H1 (cell line): ENCODE measurements around the gene CFAP61. TPM values are rescaled to one million over a fixed set of nuclear protein-coding genes. Genes with fewer than 3 reads are reported as not detected.
A peak's percentile ranks its signal among the peaks of the same experiment; 100 is the strongest.

Source experiments
- BACH1 ChIP-seq: IDR thresholded peaks from 2 replicates; pipeline ENCODE4 v1.6.1; 2012; ENCODE audit warnings: low read length, improper control_type of control experiment
- CHD1 ChIP-seq: IDR thresholded peaks from 2 replicates; pipeline ENCODE4 v1.6.1; 2012; ENCODE audit warnings: low read depth, low read length, improper control_type of control experiment
- CTCF ChIP-seq, 3 experiments: IDR thresholded peaks; 1 replicate in 2 of 3; 2 replicates in 1 of 3; pipeline versions ENCODE4 v1.5.1 to v1.6.1; 2011; ENCODE audit warnings: low read length in 3 of 3, mild to moderate bottlenecking in 3 of 3, inconsistent platforms in 2 of 3, low read depth in 1 of 3, moderate library complexity in 1 of 3; ENCODE audit not compliant: insufficient read depth in 1 of 3; ENCODE audit errors: control extremely low read depth in 1 of 3
- JUN ChIP-seq: IDR thresholded peaks from 2 replicates; pipeline ENCODE4 v1.6.1; 2011; ENCODE audit warnings: low read depth, mild to moderate bottlenecking, improper control_type of control experiment, low read length
- JUND ChIP-seq: IDR thresholded peaks from 2 replicates; pipeline ENCODE4 v1.6.1; 2011; ENCODE audit warnings: mild to moderate bottlenecking, improper control_type of control experiment, low read length
- KDM1A ChIP-seq: fragments of 200-600, 300-600 bp; sonication (generic); IDR thresholded peaks from 2 replicates; pipeline ENCODE4 v1.7.1; 2016; ENCODE audit warnings: mild to moderate bottlenecking, low read length, borderline replicate concordance
- KDM4A ChIP-seq: IDR thresholded peaks from one replicate; pipeline ENCODE4 v1.7.1; 2012; ENCODE audit warnings: low read depth, mild to moderate bottlenecking, moderate library complexity, low read length, inconsistent platforms; ENCODE audit not compliant: severe bottlenecking
- NRF1 ChIP-seq: IDR thresholded peaks from 2 replicates; pipeline ENCODE4 v1.6.1; 2011; ENCODE audit warnings: mild to moderate bottlenecking, low read depth, low read length, improper control_type of control experiment
- PHF8 ChIP-seq: fragments of 200-600 bp; sonication (generic); conservative IDR thresholded peaks from 2 replicates; pipeline ENCODE4 v1.7.1; 2012; ENCODE audit warnings: low read depth, mild to moderate bottlenecking, inconsistent platforms, low read length, moderate library complexity
- POLR2A ChIP-seq, 2 experiments: IDR thresholded peaks; 1 replicate in 1 of 2; 2 replicates in 1 of 2; pipeline ENCODE4 v1.6.1; 2011; ENCODE audit warnings: low read depth in 2 of 2, low read length in 2 of 2, mild to moderate bottlenecking in 2 of 2; ENCODE audit errors: control extremely low read depth in 1 of 2
- RAD21 ChIP-seq, 2 experiments: IDR thresholded peaks in 1 of 2; conservative IDR thresholded peaks in 1 of 2; 2 replicates each; pipeline ENCODE4 v1.6.1; 2011; ENCODE audit warnings: low read depth in 2 of 2, low read length in 2 of 2, improper control_type of control experiment in 1 of 2, inconsistent platforms in 1 of 2, mild to moderate bottlenecking in 1 of 2, moderate library complexity in 1 of 2
- RBBP5 ChIP-seq: IDR thresholded peaks from 2 replicates; pipeline ENCODE4 v1.7.1; 2012; ENCODE audit warnings: low read depth, mild to moderate bottlenecking, inconsistent platforms, low read length, moderate library complexity, borderline replicate concordance
- SAP30 ChIP-seq: fragments of 300-600 bp; sonication (generic); IDR thresholded peaks from 2 replicates; pipeline ENCODE4 v1.7.1; 2012; ENCODE audit warnings: low read length, moderate library complexity, mild to moderate bottlenecking, inconsistent platforms; ENCODE audit not compliant: insufficient read depth, insufficient replicate concordance
- TAF1 ChIP-seq: IDR thresholded peaks from 2 replicates; pipeline ENCODE4 v1.6.1; 2011; ENCODE audit warnings: mild to moderate bottlenecking, low read depth, low read length
- TAF7 ChIP-seq: optimal IDR thresholded peaks from 2 replicates; pipeline ENCODE3; 2011; ENCODE audit warnings: low read depth, mild to moderate bottlenecking, inconsistent platforms, low read length, moderate library complexity, borderline replicate concordance
- TCF12 ChIP-seq: IDR thresholded peaks from 2 replicates; pipeline ENCODE4 v1.6.1; 2011; ENCODE audit warnings: low read depth, mild to moderate bottlenecking, low read length
- YY1 ChIP-seq: IDR thresholded peaks from 2 replicates; pipeline ENCODE4 v1.6.1; 2011; ENCODE audit warnings: low read depth, mild to moderate bottlenecking, low read length
- polyA plus RNA-seq, 7 experiments: library from polyadenylated mRNA; depleted of rRNA in 3 of 7; stranded (reverse) in 5 of 7; unstranded in 2 of 7; fragments of >200 nt in 5 of 7; fragments of 200-250 nt in 2 of 7; gene quantifications; 1 replicate in 5 of 7; 2 replicates in 1 of 7; 4 replicates in 1 of 7; pipeline versions ENCODE4 v1.2.1 to v1.2.3, GENCODE V29; 2011 to 2013; ENCODE audit warnings: missing spikeins in 2 of 7, mixed read lengths in 2 of 7
- total RNA-seq: library from RNA; stranded (reverse); fragmentation: NEBNext Ultra II Directional; extraction: Animal tissue kit (Norgen Biotek cat#: 25700); gene quantifications from 2 replicates; pipeline ENCODE4 v1.2.1, GENCODE V29; 2021

Gene CFAP61
- total and polyA plus RNA-seq, 2 of the 8 experiments (the other 6 are each of a cell fraction or from before 2014, with no cell fraction given): 0.29 to 0.61 TPM

- TF ChIP-seq YY1: no peak
- TF ChIP-seq PHF8: no peak
- no peak for TF ChIP-seq NRF1
- TF ChIP-seq RBBP5: 0 out of 2 replicates have a peak, but pooled peaks have one; percentile 18
- TF ChIP-seq POLR2A (IDR thresholded peaks at IDR 0.05; ENCODE audit: control extremely low read depth in 1 of 2, low read depth in 2 of 2, low read length in 2 of 2): no peak
- no peak; the same call in 1 of the 2 replicates for TF ChIP-seq BACH1
- TF ChIP-seq JUN: no peak
- 0 out of 2 replicates have a peak, but pooled peaks have one; percentile 18 for TF ChIP-seq TAF1
- no peak for TF ChIP-seq CTCF (IDR thresholded peaks at IDR 0.05; ENCODE audit: control extremely low read depth in 1 of 3, insufficient read depth in 1 of 3, low read depth in 1 of 3, low read length in 3 of 3)
- TF ChIP-seq TAF7: no peak
- no peak for TF ChIP-seq CHD1
- 0 out of 4 replicates have a peak, but pooled peaks of 1 of the 2 experiments have one; percentile 1 for TF ChIP-seq RAD21 (IDR thresholded peaks at IDR 0.05 in 1 of 2, conservative IDR thresholded peaks at IDR 0.05 in 1 of 2; ENCODE audit: low read depth in 2 of 2, low read length in 2 of 2)
- TF ChIP-seq SAP30: no peak
- TF ChIP-seq KDM4A: peak; percentile 66
- 0 out of 2 replicates have a peak, but pooled peaks have one; percentile 4 for TF ChIP-seq KDM1A
- TF ChIP-seq TCF12: no peak
- no peak for TF ChIP-seq JUND
- TF ChIP-seq, all 59 proteins: peak for 8
Observed at GRCh38 chr20:20368418-20369249, 316.3 kb downstream of the CFAP61 start (continued).
